Panc1 (cell line): ENCODE results near the gene PCSK1N. TPM values are rescaled to one million over a fixed set of nuclear protein-coding genes. Genes with fewer than 3 reads are reported as not detected.

ENCODE experiments used
- ATAC-seq: fragments of 200-7000 bp; cut with Tn5 transposase; 2 replicates; pipeline ENCODE4 v1.9.1; 2020; ENCODE audit warnings: mild to moderate bottlenecking, moderate library complexity
- BruUV-seq: library from RNA; stranded (reverse); fragments of 400-500 nt; replicated peaks from 2 replicates; lab custom pipeline; 2021; lab: Mats Ljungman, UMichigan
- CTCF ChIA-PET: fragments of 300-600 bp; sonication (Branson Sonifier 250); formaldehyde crosslinking; loops from one replicate; lab custom pipeline; 2022; ENCODE audit warnings: antibody characterized with exemption; lab: Charles Lee
- POLR2A ChIA-PET: fragments of 300-600 bp; sonication (Branson Sonifier 250); formaldehyde crosslinking; loops from one replicate; lab custom pipeline; 2022; ENCODE audit warnings: antibody characterized with exemption; lab: Charles Lee
- DNase-seq: peaks from one replicate; pipeline ENCODE4 v3.0.0-alpha.2; 2010; ENCODE audit warnings: low read depth, low spot score
- H3K27ac ChIP-seq: 2 replicates; pipeline ENCODE4 v1.5.1; 2011; ENCODE audit warnings: mild to moderate bottlenecking, low read length, inconsistent platforms
- H3K27me3 ChIP-seq: fragments of 200-500 bp; sonication (Bioruptor generic); 2 replicates; pipeline ENCODE4 v1.6.0; 2014; ENCODE audit warnings: low read length, inconsistent platforms; ENCODE audit not compliant: control insufficient read depth, insufficient read depth
- H3K36me3 ChIP-seq: fragments of 200-500 bp; sonication (Bioruptor generic); 2 replicates; pipeline ENCODE4 v1.5.1; 2014; ENCODE audit warnings: inconsistent platforms, mild to moderate bottlenecking, low read length, moderate library complexity; ENCODE audit not compliant: control insufficient read depth, insufficient read depth
- H3K4me1 ChIP-seq: 2 replicates; pipeline ENCODE4 v1.5.1; 2011; ENCODE audit warnings: inconsistent platforms, mild to moderate bottlenecking, low read length, moderate library complexity; ENCODE audit not compliant: control insufficient read depth, insufficient read depth
- H3K4me3 ChIP-seq, 2 experiments: 2 replicates each; pipeline ENCODE4 v1.5.1; 2011 to 2012; ENCODE audit warnings: low read depth in 2 of 2, low read length in 2 of 2, mild to moderate bottlenecking in 2 of 2, inconsistent platforms in 1 of 2, moderate library complexity in 1 of 2
- H3K9me3 ChIP-seq: fragments of 200-500 bp; sonication (Bioruptor generic); 2 replicates; pipeline ENCODE4 v1.5.1; 2014; ENCODE audit warnings: low read depth, mild to moderate bottlenecking, inconsistent platforms, low read length, moderate library complexity; ENCODE audit not compliant: control insufficient read depth, insufficient read depth
- POLR2AphosphoS5 ChIP-seq: IDR thresholded peaks from 2 replicates; pipeline ENCODE4 v1.6.1; 2012; ENCODE audit warnings: mild to moderate bottlenecking, low read depth, low read length, moderate library complexity
- REST ChIP-seq, 2 experiments: IDR thresholded peaks; 2 replicates each; pipeline ENCODE4 v1.6.1; 2011 to 2012; ENCODE audit warnings: low read depth in 2 of 2, control low read depth in 1 of 2, low read length in 1 of 2, mild to moderate bottlenecking in 1 of 2, moderate library complexity in 1 of 2; ENCODE audit not compliant: insufficient read depth in 1 of 2
- SIN3A ChIP-seq: IDR thresholded peaks from 2 replicates; pipeline ENCODE4 v1.6.1; 2012; ENCODE audit warnings: low read depth, mild to moderate bottlenecking, low read length, moderate library complexity, borderline replicate concordance; ENCODE audit not compliant: insufficient read depth
- TCF7L2 ChIP-seq: IDR thresholded peaks from 2 replicates; pipeline ENCODE4 v1.6.1; 2011; ENCODE audit warnings: mild to moderate bottlenecking, low read depth, low read length, inconsistent platforms
- in situ Hi-C: cut with HindIII; loops from 2 replicates; pipeline ENCODE4 v1.10.0; 2016; ENCODE audit warnings: low sequenced_read_pairs, low pct_unique_long_range_greater_than_20kb
- intact Hi-C: fragments of 100-400 bp; cut with micrococcal nuclease; formaldehyde crosslinking; loops from one replicate; pipeline ENCODE4 v1.10.0; 2022; ENCODE audit not compliant: unreplicated experiment
- total RNA-seq: library from RNA; stranded (reverse); gene quantifications from one replicate; pipeline ENCODE4 v1.2.1, GENCODE V29; 2021; ENCODE audit not compliant: unreplicated experiment
- TF ChIP-seq, protein P1 (sequence below): fragments of 450-650 bp; IDR thresholded peaks from 2 replicates; pipeline ENCODE4 v1.5.1; 2017; ENCODE audit warnings: mild to moderate bottlenecking

The PCSK1N gene
- total RNA-seq, 1 experiment from 2014 or later = 17.8 TPM

- intact Hi-C loops = no loop called here
- TF ChIP-seq TCF7L2 = no peak
- TF ChIP-seq POLR2AphosphoS5 = no peak
- TF ChIP-seq REST (IDR thresholded peaks at IDR 0.05; ENCODE audit: insufficient read depth in 1 of 2, low read depth in 2 of 2, low read length in 1 of 2) = no peak
- TF ChIP-seq, protein P1, sequence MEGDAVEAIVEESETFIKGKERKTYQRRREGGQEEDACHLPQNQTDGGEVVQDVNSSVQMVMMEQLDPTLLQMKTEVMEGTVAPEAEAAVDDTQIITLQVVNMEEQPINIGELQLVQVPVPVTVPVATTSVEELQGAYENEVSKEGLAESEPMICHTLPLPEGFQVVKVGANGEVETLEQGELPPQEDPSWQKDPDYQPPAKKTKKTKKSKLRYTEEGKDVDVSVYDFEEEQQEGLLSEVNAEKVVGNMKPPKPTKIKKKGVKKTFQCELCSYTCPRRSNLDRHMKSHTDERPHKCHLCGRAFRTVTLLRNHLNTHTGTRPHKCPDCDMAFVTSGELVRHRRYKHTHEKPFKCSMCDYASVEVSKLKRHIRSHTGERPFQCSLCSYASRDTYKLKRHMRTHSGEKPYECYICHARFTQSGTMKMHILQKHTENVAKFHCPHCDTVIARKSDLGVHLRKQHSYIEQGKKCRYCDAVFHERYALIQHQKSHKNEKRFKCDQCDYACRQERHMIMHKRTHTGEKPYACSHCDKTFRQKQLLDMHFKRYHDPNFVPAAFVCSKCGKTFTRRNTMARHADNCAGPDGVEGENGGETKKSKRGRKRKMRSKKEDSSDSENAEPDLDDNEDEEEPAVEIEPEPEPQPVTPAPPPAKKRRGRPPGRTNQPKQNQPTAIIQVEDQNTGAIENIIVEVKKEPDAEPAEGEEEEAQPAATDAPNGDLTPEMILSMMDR = no peak
- TF ChIP-seq SIN3A = no peak
- no peaks in the 10 kb centered on the region for H3K4me1 ChIP-seq
- DNase-seq (no peak), ATAC-seq (no peak)
- no peaks in the 10 kb centered on the region for H3K9me3 ChIP-seq
- in situ Hi-C loops = no loop called here
- ChIA-PET CTCF (no interaction called here), POLR2A (no interaction called here)
- no TSS peak for BruUV-seq
- no peak overlapping the region for H3K27ac ChIP-seq
- no peak overlapping the region for H3K4me3 ChIP-seq
- H3K36me3 ChIP-seq = no peaks in the 10 kb centered on the region; the same call in 1 of the 2 replicates
- no peaks in the 10 kb centered on the region for H3K27me3 ChIP-seq
Observed at GRCh38 chrX:48826876-48827653, 8.3 kb downstream of the PCSK1N start.

DNA sequence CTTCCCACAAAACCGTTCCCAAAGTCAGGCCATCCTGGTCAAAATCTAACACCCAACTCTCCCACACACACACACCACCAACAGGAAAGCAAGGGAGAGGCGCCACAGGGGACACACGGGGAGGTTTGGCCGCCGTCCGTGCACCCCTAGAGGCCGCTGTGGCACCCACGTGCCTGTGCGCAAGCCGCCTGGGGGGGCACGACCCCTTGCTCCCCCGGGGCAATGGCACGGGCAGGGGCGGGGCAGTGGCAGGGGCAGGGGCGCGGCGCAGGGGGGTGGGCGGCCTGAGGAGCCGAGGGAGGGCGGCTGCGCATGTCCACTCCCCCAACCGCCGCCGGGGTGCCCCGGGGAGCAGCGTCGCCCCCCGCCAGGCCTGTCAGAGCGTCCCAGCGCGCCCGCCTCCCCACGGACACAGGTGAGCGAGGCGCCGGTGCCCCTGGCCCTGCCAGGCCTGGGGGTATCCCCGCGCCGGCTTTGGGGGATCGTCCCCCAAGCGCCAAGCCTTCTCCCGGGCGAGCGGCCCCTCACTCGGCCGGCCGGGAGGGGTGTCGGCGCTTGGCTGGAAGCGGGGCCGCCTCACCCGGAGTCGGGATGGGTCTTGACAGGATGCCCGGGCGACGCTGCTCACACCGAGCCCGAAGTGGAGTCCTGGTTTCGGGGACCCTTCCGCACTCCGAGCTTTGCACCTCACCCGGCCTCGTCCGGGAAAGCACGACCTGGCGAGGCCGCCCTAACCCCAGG, 9.1 kb downstream of the PCSK1N start, which contains the start of gene ERAS:
ERAS (plus strand) TSS at position 379 of the 741 bp plus-strand sequence. CDS start 2,611 bp downstream, outside the sequence.
- ChIA-PET CTCF (no interaction called here), POLR2A (no interaction called here)
- ATAC-seq (no peak), DNase-seq (no peak)
- in situ Hi-C loops = no loop called here
- no peaks in the 10 kb centered on the region for H3K4me1 ChIP-seq
- intact Hi-C loops = no loop called here
- H3K9me3 ChIP-seq = no peaks in the 10 kb centered on the region
- no peaks in the 10 kb centered on the region; the same call in 1 of the 2 replicates for H3K36me3 ChIP-seq
- BruUV-seq = no TSS peak
- TF ChIP-seq TCF7L2 (no peak), POLR2AphosphoS5 (no peak)
- H3K27ac ChIP-seq = no peak within 1 kb of the TSS
- H3K4me3 ChIP-seq = no peak within 1 kb of the TSS
- H3K27me3 ChIP-seq = no peaks in the 10 kb centered on the region
